GM12875 (cell line): ENCODE data around the gene RSPH1.

Experiments used
- H3K4me3 ChIP-seq: one replicate; pipeline ENCODE4 v1.5.1; 2011; ENCODE audit warnings: low read depth, low read length, control low read depth
- TF ChIP-seq, protein P1 (sequence below): IDR thresholded peaks from 2 replicates; pipeline ENCODE4 v1.5.1; 2011; ENCODE audit warnings: low read depth, mild to moderate bottlenecking, control low read depth, inconsistent platforms, low read length, moderate library complexity, borderline replicate concordance; ENCODE audit not compliant: insufficient read depth

Gene RSPH1

DNA sequence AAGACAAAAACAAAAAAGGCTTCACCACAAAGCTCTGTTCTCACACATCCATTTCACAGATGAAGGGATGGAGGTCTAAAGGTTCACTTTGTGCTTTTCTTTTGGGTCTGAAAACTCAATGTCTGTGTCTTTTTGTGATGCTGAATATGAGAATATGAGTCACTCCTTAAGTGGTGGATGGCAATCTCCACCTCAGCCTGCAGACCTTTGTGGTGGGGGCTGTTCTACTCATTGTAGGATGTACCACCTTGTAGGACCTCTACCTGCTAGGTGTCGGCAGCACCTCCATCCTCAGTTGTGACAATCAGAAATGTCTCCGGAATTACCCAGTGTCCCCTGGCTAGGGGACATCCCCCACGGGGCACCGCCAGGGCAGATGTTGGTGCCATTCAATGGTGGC is 49.5 kb downstream of the RSPH1 start:
- TF ChIP-seq, protein P1, sequence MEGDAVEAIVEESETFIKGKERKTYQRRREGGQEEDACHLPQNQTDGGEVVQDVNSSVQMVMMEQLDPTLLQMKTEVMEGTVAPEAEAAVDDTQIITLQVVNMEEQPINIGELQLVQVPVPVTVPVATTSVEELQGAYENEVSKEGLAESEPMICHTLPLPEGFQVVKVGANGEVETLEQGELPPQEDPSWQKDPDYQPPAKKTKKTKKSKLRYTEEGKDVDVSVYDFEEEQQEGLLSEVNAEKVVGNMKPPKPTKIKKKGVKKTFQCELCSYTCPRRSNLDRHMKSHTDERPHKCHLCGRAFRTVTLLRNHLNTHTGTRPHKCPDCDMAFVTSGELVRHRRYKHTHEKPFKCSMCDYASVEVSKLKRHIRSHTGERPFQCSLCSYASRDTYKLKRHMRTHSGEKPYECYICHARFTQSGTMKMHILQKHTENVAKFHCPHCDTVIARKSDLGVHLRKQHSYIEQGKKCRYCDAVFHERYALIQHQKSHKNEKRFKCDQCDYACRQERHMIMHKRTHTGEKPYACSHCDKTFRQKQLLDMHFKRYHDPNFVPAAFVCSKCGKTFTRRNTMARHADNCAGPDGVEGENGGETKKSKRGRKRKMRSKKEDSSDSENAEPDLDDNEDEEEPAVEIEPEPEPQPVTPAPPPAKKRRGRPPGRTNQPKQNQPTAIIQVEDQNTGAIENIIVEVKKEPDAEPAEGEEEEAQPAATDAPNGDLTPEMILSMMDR, result no peak
- no peak overlapping the region for H3K4me3 ChIP-seq

DNA sequence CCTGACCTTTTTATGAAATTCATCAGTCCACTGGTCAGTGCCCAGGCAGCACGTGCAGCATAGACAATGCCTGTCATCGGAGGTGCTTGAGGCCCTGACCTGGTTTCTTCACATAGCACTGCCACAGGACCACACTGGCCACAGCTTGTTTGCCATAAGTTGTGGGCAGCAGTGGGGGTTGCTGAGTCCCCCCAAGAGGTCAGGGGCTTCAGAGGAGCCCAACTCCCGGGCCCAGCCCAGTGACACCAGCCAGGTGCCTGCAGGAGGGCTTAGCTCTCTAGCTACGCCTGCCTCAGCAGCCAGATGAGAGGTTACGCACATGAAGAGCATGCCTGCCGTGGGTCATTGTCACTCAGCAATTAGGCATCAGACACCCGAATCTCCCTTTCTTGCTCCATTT is 50.7 kb downstream of the RSPH1 start:
- TF ChIP-seq, protein P1, result no peak
- H3K4me3 ChIP-seq, result no peak overlapping the region

DNA sequence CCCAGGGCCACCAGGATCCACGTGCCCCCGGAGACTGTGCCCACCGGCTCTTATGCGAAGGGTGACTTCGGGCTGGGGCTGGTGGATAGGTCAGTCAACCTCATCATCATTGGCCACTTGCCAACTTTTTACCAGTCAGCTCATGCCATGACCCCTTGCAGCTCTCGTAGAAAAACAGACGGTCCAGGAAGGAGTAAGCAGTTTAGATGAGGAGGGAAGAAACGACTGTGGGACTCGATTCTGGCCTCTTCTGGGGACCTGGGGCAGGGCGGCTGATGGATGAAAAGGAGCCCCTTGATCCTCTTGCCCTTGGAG is 51.3 kb downstream of the RSPH1 start:
- TF ChIP-seq, protein P1, result no peak
- no peak overlapping the region for H3K4me3 ChIP-seq

DNA sequence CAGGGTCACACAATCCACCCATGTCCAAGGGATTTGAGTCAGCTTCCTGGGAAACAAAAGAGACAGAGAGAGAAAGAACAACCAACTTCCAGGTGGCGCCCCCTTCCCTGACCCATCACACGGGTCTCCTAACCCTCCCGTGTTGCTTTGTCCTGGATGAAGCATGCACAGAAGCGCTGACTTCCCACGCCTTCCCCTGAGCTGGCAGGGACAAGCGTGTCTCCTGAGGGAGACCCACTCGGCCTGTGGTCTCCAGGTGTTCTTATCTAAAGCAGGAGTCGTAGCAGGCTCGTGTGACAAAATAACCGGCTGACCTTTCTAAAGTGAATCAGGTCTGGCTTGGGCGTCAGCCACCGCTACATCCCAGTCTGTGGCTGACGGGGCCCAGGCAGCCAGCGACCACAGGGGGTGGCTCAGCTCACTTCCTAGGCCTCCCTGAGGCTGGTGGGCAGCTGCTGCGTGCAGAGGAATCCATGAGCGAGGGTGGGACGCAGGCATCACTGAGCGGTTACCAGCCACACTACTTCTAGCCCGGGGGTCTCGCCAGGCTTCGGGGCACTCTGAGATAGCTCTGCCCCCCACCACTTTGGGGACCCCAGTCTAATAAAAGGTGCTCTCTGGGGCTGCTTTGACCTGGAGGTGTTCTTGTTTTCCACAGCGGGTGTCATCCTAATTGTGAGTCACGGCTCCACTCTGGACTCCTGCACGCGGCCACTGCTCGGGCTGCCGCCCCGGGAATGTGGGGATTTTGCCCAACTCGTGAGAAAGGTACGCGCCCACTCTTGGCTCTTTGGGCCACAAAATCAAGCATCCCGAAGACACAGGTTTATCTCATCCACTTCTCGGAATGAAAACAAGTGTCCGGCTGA is 51.9 kb downstream of the RSPH1 start:
- TF ChIP-seq, protein P1, result no peak
- no peak overlapping the region for H3K4me3 ChIP-seq

DNA sequence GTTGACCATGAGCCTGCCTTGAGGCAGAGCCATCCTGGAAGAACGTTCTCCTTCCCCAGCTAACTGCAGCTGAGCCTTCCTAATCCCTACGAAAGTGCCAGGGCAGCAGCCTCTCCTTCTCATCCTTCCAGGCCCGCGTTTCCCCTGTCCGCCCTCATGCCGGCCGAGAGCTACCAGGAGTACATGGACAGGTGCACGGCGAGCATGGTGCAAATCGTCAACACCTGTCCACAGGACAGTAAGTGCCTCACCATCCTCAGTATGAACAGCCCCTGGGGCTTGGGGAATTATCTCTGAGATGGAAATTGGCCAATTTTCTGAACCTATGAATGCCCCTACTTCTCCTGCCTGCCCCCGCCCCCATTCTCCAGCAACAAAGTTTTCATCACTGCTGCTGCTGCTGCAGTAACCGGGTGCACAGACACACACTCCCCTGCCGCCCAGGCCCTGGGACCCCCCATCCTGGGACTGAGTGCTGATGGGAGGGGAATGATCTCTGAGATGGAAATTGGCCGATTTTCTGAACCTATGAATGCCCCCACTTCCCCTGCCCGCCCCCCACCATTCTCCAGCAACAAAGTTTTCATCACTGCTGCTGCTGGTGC is 52.7 kb downstream of the RSPH1 start:
- H3K4me3 ChIP-seq, result no peak overlapping the region
- TF ChIP-seq, protein P1, result no peak

DNA sequence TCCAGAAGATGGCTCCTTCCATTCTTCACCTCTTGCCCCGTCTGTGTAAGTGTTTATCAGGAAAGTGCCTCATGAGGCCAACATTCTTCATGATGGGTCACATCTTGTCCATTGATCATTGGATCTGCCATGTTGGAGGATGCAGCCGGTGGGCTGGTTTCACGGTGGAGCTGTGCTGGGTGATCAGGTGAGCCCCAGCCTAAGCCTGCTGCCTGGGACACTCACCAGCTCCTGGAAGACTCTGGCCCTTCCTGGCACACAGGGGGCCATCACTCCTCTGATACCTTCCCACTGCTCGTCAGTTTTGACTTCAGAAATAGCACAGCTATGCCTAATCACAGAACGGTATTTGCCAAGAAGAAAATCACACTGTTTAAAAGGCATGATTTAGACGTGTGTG is 54.1 kb downstream of the RSPH1 start:
- TF ChIP-seq, protein P1, result no peak
- H3K4me3 ChIP-seq, result no peak overlapping the region
